Transverse colon (tissue), 4 donors: ENCODE data around the gene RAB36. TPM values are rescaled to one million over a fixed set of nuclear protein-coding genes. Genes with fewer than 3 reads are reported as not detected.

Experiments
- DNase-seq: peaks from one replicate; pipeline ENCODE4 v3.0.0-alpha.2; 2019
- H3K27ac ChIP-seq, 4 donors: fragments of 200-600 bp; sonication (generic); 2 replicates each; pipeline ENCODE4 v1.5.1; 2016 to 2018; ENCODE audit warnings: inconsistent platforms in 4 of 4
- H3K27me3 ChIP-seq: fragments of 200-600 bp; sonication (generic); 2 replicates; pipeline ENCODE4 v1.5.1; 2017; ENCODE audit warnings: inconsistent platforms
- H3K36me3 ChIP-seq, 4 donors: fragments of 200-600 bp; sonication (generic); 2 replicates each; pipeline ENCODE4 v1.5.1; 2017 to 2019; ENCODE audit warnings: inconsistent platforms in 4 of 4
- H3K4me1 ChIP-seq, 4 donors: fragments of 200-600 bp; sonication (generic); 2 replicates each; pipeline ENCODE4 v1.5.1; 2017 to 2020; ENCODE audit warnings: inconsistent platforms in 4 of 4
- H3K4me3 ChIP-seq, 4 donors: fragments of 200-600 bp; sonication (generic); 1 replicate in 1 of 4; 2 replicates in 3 of 4; pipeline versions ENCODE4 v1.5.1 to v1.6.1; 2017 to 2019; ENCODE audit warnings: inconsistent platforms in 4 of 4
- H3K9me3 ChIP-seq, 2 donors: fragments of 200-600 bp; sonication (generic); 2 replicates each; pipeline ENCODE4 v1.5.1; 2017 to 2019; ENCODE audit warnings: inconsistent platforms in 2 of 2
- EP300 ChIP-seq: sonication (generic); formaldehyde crosslinking; IDR thresholded peaks from one replicate; pipeline ENCODE4 v1.6.1; 2017; ENCODE audit warnings: antibody characterized with exemption, low read depth
- POLR2A ChIP-seq: fragments of 450-650 bp; IDR thresholded peaks from one replicate; pipeline ENCODE4 v1.6.1; 2016; ENCODE audit warnings: antibody characterized with exemption, mild to moderate bottlenecking, moderate library complexity
- POLR2AphosphoS5 ChIP-seq, 3 donors: sonication (generic); formaldehyde crosslinking; IDR thresholded peaks; one replicate each; pipeline ENCODE4 v1.6.1; 2016; ENCODE audit warnings: antibody characterized with exemption in 3 of 3
- WGBS, 2 donors: methylation state at CpG; one replicate each; pipeline ENCODE4 v1.1.5; 2018; ENCODE audit warnings: low coverage in 1 of 2; 5-methylcytosine and 5-hydroxymethylcytosine counted together
- in situ Hi-C, 4 donors: fragments of 200-750 bp; cut with MboI; loops; one replicate each; pipeline versions ENCODE4 v1.15.0 to v1.15.1; 2017; ENCODE audit warnings: low sequenced_read_pairs in 3 of 4, low pct_ligation_motif_present in 1 of 4, low pct_unique_long_range_greater_than_20kb in 1 of 4
- intact Hi-C: fragments of 100-400 bp; cut with DNase I; formaldehyde crosslinking; loops from one replicate; pipeline ENCODE4 v1.15.1; 2023; ENCODE audit warnings: low total_unique reads
- total RNA-seq, 4 donors: library from RNA; depleted of rRNA; stranded (reverse); fragments of >200 nt; gene quantifications; one replicate each; pipeline ENCODE4 v1.1.0, GENCODE V29; 2016
- TF ChIP-seq, protein P1 (sequence below), 5 experiments: fragments of 200-600 bp in 3 of 5; fragments of 450-650 bp in 2 of 5; sonication (generic) in 3 of 5; IDR thresholded peaks; 1 replicate in 2 of 5; 2 replicates in 3 of 5; pipeline ENCODE4 v1.5.1; 2016 to 2017; ENCODE audit warnings: antibody characterized with exemption in 5 of 5, inconsistent platforms in 3 of 5, mild to moderate bottlenecking in 2 of 5, moderate library complexity in 1 of 5

Gene RAB36
- total RNA-seq, 4 donors from 2014 or later = 0.37 to 1.1 (median 0.82) TPM; not detected in 1

DNA sequence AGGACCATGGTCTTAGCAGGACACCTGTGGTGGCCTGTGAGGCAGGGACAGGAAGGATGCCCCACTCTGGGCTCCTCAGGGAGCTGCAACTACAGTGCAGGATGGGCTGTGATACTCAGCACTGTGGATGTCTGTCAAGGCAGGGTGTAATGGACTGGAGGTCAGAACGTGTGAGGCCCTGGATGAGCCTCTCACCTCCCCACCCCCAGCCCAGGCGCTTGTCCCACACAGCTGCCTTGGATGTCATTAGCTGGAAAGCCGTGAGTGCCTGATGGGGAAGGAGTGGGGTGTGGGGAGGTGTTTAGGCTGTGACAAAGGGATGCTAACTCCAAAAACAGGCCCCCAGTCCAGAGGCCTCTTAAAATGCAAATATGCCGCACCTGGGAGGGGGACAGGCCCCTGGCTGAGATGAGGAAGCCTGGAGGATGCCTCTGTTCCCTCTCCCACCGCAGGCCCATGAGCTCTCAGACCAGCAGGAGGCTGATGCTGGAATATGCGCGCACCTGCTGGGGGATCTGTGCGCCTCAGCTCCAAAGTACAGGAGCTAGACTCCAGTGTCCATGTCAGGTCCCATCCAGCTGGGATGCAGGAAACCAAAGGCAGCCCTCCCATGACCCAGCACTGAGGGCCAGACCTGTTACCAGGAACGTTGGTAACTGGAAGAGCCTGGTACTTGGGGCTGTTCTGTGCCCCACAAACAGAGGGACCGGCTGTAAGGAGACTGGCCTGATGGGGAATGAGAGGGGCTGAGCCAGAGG lies 28.6 kb upstream of the RAB36 start:
- Histone ChIP-seq H3K27ac (no peak overlapping the region), H3K36me3 (no peaks in the 10 kb centered on the region), H3K27me3 (no peaks in the 10 kb centered on the region), H3K9me3 (no peaks in the 10 kb centered on the region), H3K4me3 (no peak overlapping the region), H3K4me1 (no peaks in the 10 kb centered on the region)
- in situ Hi-C loops = no loop called here
- whole genome bisulfite sequencing, 2 donors = 85% methylated on average over 10 of the region's 10 CpGs; no CpG with 5 or more reads in 1 of the 2 donors
- TF ChIP-seq POLR2AphosphoS5 (IDR thresholded peaks at IDR 0.05) (no peak), POLR2A (no peak), EP300 (no peak)
- TF ChIP-seq, protein P1, sequence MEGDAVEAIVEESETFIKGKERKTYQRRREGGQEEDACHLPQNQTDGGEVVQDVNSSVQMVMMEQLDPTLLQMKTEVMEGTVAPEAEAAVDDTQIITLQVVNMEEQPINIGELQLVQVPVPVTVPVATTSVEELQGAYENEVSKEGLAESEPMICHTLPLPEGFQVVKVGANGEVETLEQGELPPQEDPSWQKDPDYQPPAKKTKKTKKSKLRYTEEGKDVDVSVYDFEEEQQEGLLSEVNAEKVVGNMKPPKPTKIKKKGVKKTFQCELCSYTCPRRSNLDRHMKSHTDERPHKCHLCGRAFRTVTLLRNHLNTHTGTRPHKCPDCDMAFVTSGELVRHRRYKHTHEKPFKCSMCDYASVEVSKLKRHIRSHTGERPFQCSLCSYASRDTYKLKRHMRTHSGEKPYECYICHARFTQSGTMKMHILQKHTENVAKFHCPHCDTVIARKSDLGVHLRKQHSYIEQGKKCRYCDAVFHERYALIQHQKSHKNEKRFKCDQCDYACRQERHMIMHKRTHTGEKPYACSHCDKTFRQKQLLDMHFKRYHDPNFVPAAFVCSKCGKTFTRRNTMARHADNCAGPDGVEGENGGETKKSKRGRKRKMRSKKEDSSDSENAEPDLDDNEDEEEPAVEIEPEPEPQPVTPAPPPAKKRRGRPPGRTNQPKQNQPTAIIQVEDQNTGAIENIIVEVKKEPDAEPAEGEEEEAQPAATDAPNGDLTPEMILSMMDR (IDR thresholded peaks at IDR 0.05) = no peak
- intact Hi-C loops = no loop called here
- DNase-seq = no peak

DNA sequence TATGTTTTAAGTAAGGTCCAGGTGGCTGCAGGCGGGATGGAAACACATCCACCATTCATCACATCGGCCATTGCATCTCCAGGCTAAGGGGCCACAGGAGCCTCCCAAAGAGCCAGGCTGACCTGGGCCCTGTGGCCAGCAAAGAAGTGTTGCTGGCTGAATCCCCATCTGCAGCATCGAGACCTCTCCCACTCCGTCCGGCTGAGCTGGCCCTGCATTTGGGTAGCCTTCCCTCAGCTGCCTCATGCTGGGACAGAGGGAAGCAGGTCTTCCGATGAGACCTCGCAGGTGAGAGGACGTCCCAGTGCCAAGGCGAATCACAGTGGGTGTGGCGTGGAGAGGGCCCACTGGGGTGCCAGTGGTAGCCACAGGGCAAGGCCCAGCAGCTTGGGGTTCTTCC lies 28.0 kb upstream of the RAB36 start:
- intact Hi-C loops = no loop called here
- no peaks in the 10 kb centered on the region for H3K4me1 ChIP-seq
- in situ Hi-C loops = no loop called here
- no peaks in the 10 kb centered on the region for H3K36me3 ChIP-seq
- H3K27ac ChIP-seq = no peak overlapping the region
- TF ChIP-seq POLR2A (no peak), EP300 (no peak), POLR2AphosphoS5 (IDR thresholded peaks at IDR 0.05) (no peak)
- TF ChIP-seq, protein P1 (IDR thresholded peaks at IDR 0.05) = no peak
- H3K4me3 ChIP-seq = no peak overlapping the region
- WGBS, 2 donors = 87 to 94% methylated on average over 3 to 10 of the region's 10 CpGs
- no peaks in the 10 kb centered on the region for H3K27me3 ChIP-seq
- no peaks in the 10 kb centered on the region for H3K9me3 ChIP-seq
- DNase-seq = no peak

DNA sequence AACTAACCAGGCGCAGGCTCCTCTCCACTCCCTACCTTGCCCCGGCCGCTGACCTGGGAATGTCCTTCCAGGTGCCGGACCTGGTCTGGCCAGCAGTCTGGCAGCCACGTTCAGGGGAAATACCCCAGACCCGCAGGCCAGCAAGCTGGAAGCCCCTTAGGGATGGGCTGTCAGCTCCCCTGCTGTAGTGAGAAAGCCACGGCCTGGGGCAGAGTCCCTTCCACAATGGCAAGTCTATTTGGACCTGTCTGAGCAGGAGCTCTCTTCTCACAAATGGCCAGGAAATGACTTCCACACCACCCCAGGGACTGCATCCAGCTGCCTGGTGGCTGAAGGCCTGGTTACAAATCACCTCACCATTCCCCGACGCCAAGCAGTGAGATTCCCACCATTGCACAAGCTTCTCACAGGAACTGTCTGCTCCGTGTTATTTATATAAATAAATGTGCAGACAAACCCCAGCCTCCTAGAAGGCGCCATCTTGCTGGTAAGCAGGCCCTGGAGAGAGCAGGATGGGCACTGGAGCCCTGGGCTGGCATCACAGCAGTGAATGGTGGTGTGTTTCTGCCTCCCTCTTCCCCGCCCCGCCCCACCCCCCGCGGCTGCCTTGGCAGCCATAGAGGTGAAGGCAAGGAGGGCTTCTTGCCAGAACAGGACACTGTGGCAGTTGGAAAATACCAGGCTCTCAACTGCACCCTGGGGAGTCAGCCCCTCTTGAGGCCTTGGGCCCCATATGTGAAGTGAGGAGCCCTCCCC lies 27.2 kb upstream of the RAB36 start:
- in situ Hi-C loops = no loop called here
- Histone ChIP-seq H3K36me3 (no peaks in the 10 kb centered on the region), H3K27me3 (no peaks in the 10 kb centered on the region), H3K4me3 (no peak overlapping the region), H3K27ac (no peak overlapping the region), H3K4me1 (no peaks in the 10 kb centered on the region), H3K9me3 (no peaks in the 10 kb centered on the region)
- intact Hi-C loops = no loop called here
- no peak for TF ChIP-seq EP300
- no peak for TF ChIP-seq POLR2AphosphoS5 (IDR thresholded peaks at IDR 0.05)
- TF ChIP-seq, protein P1 (IDR thresholded peaks at IDR 0.05) = no peak
- TF ChIP-seq POLR2A = no peak
- whole genome bisulfite sequencing, 2 donors = 58 to 85% methylated on average over 3 to 14 of the region's 15 CpGs
- DNase-seq = no peak

DNA sequence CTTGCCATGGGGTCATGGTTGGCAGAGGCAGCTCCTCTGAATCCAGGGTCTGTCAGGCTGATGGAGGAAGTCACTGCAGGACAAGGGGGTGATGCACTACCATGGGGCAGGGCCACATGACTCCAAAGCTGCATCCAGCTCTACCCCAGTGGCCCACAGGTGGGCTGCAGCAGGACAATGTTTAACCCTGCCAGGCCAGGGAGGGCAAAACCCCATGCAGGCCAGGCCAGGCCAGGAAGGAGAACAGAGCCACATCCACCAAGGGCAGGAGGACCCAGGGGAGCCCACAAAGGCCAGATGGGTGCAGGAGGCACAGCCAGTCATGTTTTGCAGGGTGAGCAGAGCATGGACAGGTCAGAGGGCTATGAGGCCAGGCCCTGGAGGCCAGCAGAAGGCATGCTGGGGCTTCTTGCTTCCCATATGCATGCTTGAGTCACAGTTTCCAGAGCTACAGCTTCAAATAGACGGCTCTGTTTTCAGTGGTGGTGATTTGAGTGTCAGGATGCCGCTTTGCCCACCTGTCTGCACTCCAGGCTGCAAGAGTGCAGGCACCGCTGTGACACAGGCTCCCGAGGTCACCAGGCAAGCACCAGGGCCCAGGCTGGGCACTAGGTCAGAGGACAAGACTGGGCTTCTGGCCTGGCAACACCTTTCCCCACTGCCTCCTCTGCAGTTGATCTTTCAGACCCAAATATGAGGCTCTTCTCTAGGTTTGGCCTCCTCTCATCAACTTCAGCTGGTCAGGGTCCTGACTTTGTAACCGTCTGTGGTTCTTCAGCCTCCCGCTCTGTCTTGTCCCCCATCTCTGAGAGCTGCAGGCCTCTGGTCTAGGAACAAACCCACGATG lies 26.4 kb upstream of the RAB36 start:
- Histone ChIP-seq H3K4me3 (no peak overlapping the region), H3K4me1 (no peaks in the 10 kb centered on the region), H3K27me3 (no peaks in the 10 kb centered on the region), H3K9me3 (no peaks in the 10 kb centered on the region), H3K27ac (no peak overlapping the region), H3K36me3 (no peaks in the 10 kb centered on the region)
- no peak for DNase-seq
- intact Hi-C loops (no loop called here), in situ Hi-C loops (no loop called here)
- TF ChIP-seq EP300 (no peak), POLR2A (no peak), POLR2AphosphoS5 (IDR thresholded peaks at IDR 0.05) (no peak)
- TF ChIP-seq, protein P1 (IDR thresholded peaks at IDR 0.05) = no peak
- WGBS, 2 donors = 80 to 85% methylated on average over 1 to 7 of the region's 7 CpGs
